Measurements from ENCODE around the gene PKD2L2.
"Not testable (repeated sequence)": the region's sequence is repeated elsewhere in the genome, so short reads cannot be mapped to it uniquely, and the experiment has no call there.

Gene PKD2L2

GRCh38 chr5:137890845-137891244, 1.6 kb downstream of the PKD2L2 start:
- DNase-seq = no peak

- DNase-seq = no peak
Measured at GRCh38 chr5:137891849-137892248, 2.6 kb downstream of the PKD2L2 start.

- no peak for DNase-seq
Measured at GRCh38 chr5:137894586-137894985, 5.3 kb downstream of the PKD2L2 start.

- no peak for DNase-seq
Measured at GRCh38 chr5:137896560-137896959, 7.3 kb downstream of the PKD2L2 start.

- DNase-seq = no peak
Measured at GRCh38 chr5:137899493-137899892, 10.2 kb downstream of the PKD2L2 start.

- DNase-seq = peak; percentile 31
Measured at GRCh38 chr5:137901011-137901817, 12.0 kb downstream of the PKD2L2 start.

GRCh38 chr5:137902408-137903133, 13.3 kb downstream of the PKD2L2 start:
- no peak for DNase-seq

GRCh38 chr5:137914758-137915157, 25.5 kb downstream of the PKD2L2 start:
- DNase-seq = no peak

GRCh38 chr5:137916923-137917322, 27.7 kb downstream of the PKD2L2 start:
- no peak for DNase-seq

GRCh38 chr5:137921931-137922330, 32.7 kb downstream of the PKD2L2 start:
- DNase-seq = no peak

GRCh38 chr5:137923856-137924255, 34.6 kb downstream of the PKD2L2 start:
- no peak for DNase-seq

GRCh38 chr5:137932800-137933199, 43.5 kb downstream of the PKD2L2 start:
- DNase-seq = no peak

GRCh38 chr5:137933491-137933911, 44.2 kb downstream of the PKD2L2 start:
- no peak for DNase-seq

GRCh38 chr5:137935190-137935589, 45.9 kb downstream of the PKD2L2 start:
- DNase-seq = peak; percentile 34

- peak; percentile 40 for DNase-seq
Measured at GRCh38 chr5:137935694-137936093, 46.4 kb downstream of the PKD2L2 start.

GRCh38 chr5:137937994-137938750, 48.9 kb downstream of the PKD2L2 start:
- DNase-seq = no peak

GRCh38 chr5:137938751-137939143, 49.5 kb downstream of the PKD2L2 start:
- DNase-seq = no peak

- no peak for DNase-seq
Measured at GRCh38 chr5:137939331-137939730, 50.1 kb downstream of the PKD2L2 start.

- DNase-seq = not testable (repeated sequence)
Measured at GRCh38 chr5:137944280-137944679, 55.0 kb downstream of the PKD2L2 start.

GRCh38 chr5:137945825-137946224, 56.6 kb downstream of the PKD2L2 start:
- no peak for DNase-seq

GRCh38 chr5:137954131-137954879, 65.0 kb downstream of the PKD2L2 start:
- DNase-seq = no peak

- DNase-seq = no peak
Measured at GRCh38 chr5:137957948-137958347, 68.7 kb downstream of the PKD2L2 start.

- DNase-seq = no peak
Measured at GRCh38 chr5:137959488-137959887, 70.2 kb downstream of the PKD2L2 start.

Measured in NCI-H2227 treated with DMSO at 0.1 percent for 48 hours (cell line).